Kidney (tissue), 14 donors: ENCODE measurements around the gene ASB2. TPM values are rescaled to one million over a fixed set of nuclear protein-coding genes. Genes with fewer than 3 reads are reported as not detected.

Experiments
- DNase-seq, 5 donors: peaks; one replicate each; pipeline ENCODE4 v3.0.0-alpha.2; 2013 to 2020
- FAIRE-seq: peaks from 2 replicates; lab custom pipeline; 2012; peaks lifted over from hg19 to GRCh38; lab: Jason Lieb, UNC
- H3K27ac ChIP-seq, 2 donors: one replicate each; pipeline ENCODE4 v1.7.0; 2013; ENCODE audit warnings: low read depth in 2 of 2, low read length in 2 of 2, inconsistent platforms in 1 of 2
- H3K27me3 ChIP-seq: one replicate; pipeline ENCODE4 v1.7.1; 2013; ENCODE audit warnings: low read length, inconsistent platforms; ENCODE audit not compliant: control insufficient read depth, insufficient read depth
- H3K36me3 ChIP-seq, 3 donors: one replicate each; pipeline versions ENCODE4 v1.7.0 to v1.7.1; 2013; ENCODE audit warnings: low read length in 3 of 3, control low read depth in 1 of 3, inconsistent platforms in 1 of 3; ENCODE audit not compliant: insufficient read depth in 3 of 3, control insufficient read depth in 2 of 3
- H3K4me1 ChIP-seq, 3 donors: one replicate each; pipeline versions ENCODE4 v1.7.0 to v1.7.1; 2013; ENCODE audit warnings: low read length in 3 of 3, inconsistent platforms in 1 of 3, low read depth in 1 of 3; ENCODE audit not compliant: control insufficient read depth in 2 of 3, insufficient read depth in 2 of 3
- H3K4me3 ChIP-seq, 3 donors: one replicate each; pipeline versions ENCODE4 v1.7.0 to v1.8.1; 2013; ENCODE audit warnings: low read length in 3 of 3, control low read depth in 1 of 3, inconsistent platforms in 1 of 3
- H3K9ac ChIP-seq, 3 donors: one replicate each; pipeline versions ENCODE4 v1.7.0 to v1.7.1; 2013; ENCODE audit warnings: low read length in 3 of 3, control low read depth in 1 of 3, inconsistent platforms in 1 of 3
- H3K9me3 ChIP-seq, 3 donors: one replicate each; pipeline versions ENCODE4 v1.7.0 to v1.7.1; 2013; ENCODE audit warnings: low read length in 3 of 3, control low read depth in 1 of 3, inconsistent platforms in 1 of 3; ENCODE audit not compliant: control insufficient read depth in 2 of 3, insufficient read depth in 1 of 3
- intact Hi-C: fragments of 100-400 bp; cut with DNase I; formaldehyde crosslinking; loops from one replicate; pipeline ENCODE4 v1.11.1; 2022
- polyA plus RNA-seq: library from polyadenylated mRNA; stranded (reverse); fragments of 350-450 nt; fragmentation: Illumina TruSeq; extraction: RNeasy Lipid Tissue Mini Kit (QIAGEN cat#74804); gene quantifications from one replicate; pipeline ENCODE4 v1.2.3, GENCODE V29; 2014; ENCODE audit warnings: low read depth, low replicate concordance; ENCODE audit not compliant: insufficient read depth
- total RNA-seq: library from RNA; stranded (reverse); fragmentation: NEBNext Ultra II Directional; extraction: Animal tissue kit (Norgen Biotek cat#: 25700); gene quantifications from one replicate; pipeline ENCODE4 v1.2.1, GENCODE V29; 2021
- TF ChIP-seq, protein P1 (sequence below): IDR thresholded peaks from 3 replicates; pipeline ENCODE4 v1.5.1; 2012; ENCODE audit warnings: mild to moderate bottlenecking, moderate library complexity, borderline replicate concordance; ENCODE audit not compliant: insufficient read depth; ENCODE audit errors: extremely low read depth
- donor health status: control.
- donor health status: control.
- donor health status: control.
- donor health status: control.
- donor health status: control.
- donor health status: DM: yes; HTN: yes; CAD: no.
- donor health status: Normal renal cell carcinoma (clear cell type).

ASB2 gene
- total and polyA plus RNA-seq, 2 donors from 2014 or later: 0.97 to 3.7 TPM

DNA sequence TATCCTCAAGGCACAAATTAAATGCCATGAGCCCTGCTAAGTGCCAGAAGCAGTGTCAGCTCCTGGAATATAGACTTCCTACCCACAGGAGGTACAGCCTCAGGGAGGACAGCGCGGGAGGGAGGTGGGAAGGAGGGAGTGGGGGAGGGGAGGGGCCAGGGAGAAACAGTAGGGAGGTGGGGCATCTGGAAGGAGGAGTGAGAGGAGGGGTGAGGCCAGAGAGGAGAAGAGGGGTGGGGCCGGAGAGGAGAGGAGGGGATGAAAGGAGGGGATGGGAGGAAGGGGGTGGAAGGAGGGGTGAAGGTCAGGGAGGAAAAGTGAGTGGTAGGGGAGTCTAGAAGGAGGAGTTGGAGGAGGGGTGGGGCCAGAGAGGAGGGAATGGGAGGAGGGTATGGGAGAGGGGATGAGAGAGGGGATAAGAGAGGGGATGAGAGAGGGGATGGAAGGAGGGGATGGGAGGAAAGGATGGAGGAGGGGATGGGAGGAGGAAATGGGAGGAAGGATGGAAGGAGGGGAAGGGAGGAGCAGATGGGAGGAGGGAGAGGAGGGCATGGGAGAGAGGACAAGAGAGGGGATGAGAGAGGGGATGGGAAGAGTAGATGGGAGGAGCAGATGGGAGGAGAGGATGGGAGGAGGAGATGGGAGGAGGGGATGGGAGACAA is 11.6 kb upstream of the ASB2 start:
- Histone ChIP-seq H3K9ac (no peak overlapping the region), H3K9me3 (no peaks in the 10 kb centered on the region), H3K27ac (no peak overlapping the region), H3K27me3 (no peaks in the 10 kb centered on the region), H3K4me1 (no peaks in the 10 kb centered on the region), H3K4me3 (no peak overlapping the region), H3K36me3 (no peaks in the 10 kb centered on the region)
- TF ChIP-seq, protein P1, sequence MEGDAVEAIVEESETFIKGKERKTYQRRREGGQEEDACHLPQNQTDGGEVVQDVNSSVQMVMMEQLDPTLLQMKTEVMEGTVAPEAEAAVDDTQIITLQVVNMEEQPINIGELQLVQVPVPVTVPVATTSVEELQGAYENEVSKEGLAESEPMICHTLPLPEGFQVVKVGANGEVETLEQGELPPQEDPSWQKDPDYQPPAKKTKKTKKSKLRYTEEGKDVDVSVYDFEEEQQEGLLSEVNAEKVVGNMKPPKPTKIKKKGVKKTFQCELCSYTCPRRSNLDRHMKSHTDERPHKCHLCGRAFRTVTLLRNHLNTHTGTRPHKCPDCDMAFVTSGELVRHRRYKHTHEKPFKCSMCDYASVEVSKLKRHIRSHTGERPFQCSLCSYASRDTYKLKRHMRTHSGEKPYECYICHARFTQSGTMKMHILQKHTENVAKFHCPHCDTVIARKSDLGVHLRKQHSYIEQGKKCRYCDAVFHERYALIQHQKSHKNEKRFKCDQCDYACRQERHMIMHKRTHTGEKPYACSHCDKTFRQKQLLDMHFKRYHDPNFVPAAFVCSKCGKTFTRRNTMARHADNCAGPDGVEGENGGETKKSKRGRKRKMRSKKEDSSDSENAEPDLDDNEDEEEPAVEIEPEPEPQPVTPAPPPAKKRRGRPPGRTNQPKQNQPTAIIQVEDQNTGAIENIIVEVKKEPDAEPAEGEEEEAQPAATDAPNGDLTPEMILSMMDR: no peak
- no peak for FAIRE-seq
- peak in 2 of 5 donors; percentile 16 to 63 for DNase-seq
- intact Hi-C loops: no loop called here

DNA sequence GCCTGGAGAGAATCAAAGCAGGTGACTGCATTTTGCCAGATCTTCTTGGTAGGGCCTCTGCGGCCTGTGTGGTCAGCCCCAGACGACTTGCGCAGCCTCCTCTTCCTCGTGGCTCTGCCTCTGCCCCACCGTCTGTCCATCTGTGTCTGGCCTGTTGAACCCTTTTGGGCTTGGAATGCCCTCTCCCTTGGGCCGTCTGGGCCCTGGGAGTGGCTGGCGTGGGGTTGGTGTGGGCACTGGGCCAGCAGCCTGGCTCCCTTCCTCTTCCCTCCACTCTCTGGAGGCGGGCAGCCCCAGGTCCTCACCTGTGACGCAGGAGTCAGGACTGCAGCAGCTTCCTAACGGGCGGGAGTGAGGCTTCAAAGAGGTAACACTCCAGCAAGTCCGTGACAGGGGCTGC is 11.0 kb upstream of the ASB2 start:
- no peak for FAIRE-seq
- Histone ChIP-seq H3K27ac (no peak overlapping the region), H3K9ac (no peak overlapping the region)

DNA sequence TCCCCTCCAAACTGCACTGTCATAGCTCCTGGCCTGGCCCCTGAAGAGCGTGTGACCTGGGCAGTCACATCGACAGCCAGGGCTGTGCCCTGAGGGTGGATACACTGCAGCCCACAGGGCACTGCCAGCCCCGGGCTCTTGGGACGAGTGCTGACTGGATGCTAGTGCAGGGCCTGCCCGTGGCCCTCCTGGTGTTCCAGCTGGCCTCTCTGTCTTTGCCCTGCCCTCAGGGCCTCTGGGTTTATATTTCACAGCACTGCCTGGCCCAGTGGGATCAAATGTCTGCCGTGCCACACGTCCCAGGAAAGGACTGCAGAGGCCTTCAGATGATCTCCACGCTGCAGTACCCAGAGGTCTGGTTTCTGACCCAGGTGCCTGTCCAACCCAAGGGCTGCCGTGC is 10.6 kb upstream of the ASB2 start:
- no peaks in the 10 kb centered on the region for H3K9me3 ChIP-seq
- intact Hi-C loops: no loop called here
- no peak overlapping the region for H3K4me3 ChIP-seq
- H3K4me1 ChIP-seq: no peaks in the 10 kb centered on the region
- no peak overlapping the region for H3K27ac ChIP-seq
- no peak overlapping the region for H3K9ac ChIP-seq
- no peaks in the 10 kb centered on the region for H3K36me3 ChIP-seq
- DNase-seq (peak in 4 of 5 donors; percentile 69 to 75 (median 70)), FAIRE-seq (no peak)
- TF ChIP-seq, protein P1: no peak
- H3K27me3 ChIP-seq: no peaks in the 10 kb centered on the region

More for the DNA sequence above, 11.0 kb upstream of the ASB2 start:
- peak in 4 of 5 donors; percentile 45 to 65 (median 50) for DNase-seq
- no peak overlapping the region for H3K4me3 ChIP-seq
- no peaks in the 10 kb centered on the region for H3K27me3 ChIP-seq
- TF ChIP-seq, protein P1: no peak
- no peaks in the 10 kb centered on the region for H3K36me3 ChIP-seq
- H3K4me1 ChIP-seq: no peaks in the 10 kb centered on the region
- intact Hi-C loops: no loop called here
- no peaks in the 10 kb centered on the region for H3K9me3 ChIP-seq
